ENCODE measurements around the gene AMZ1.
"Not testable (repeated sequence)": the region's sequence is repeated elsewhere in the genome, so short reads cannot be mapped to it uniquely, and the experiment has no call there.

The AMZ1 gene

GRCh38 chr7:2727206-2727605 lies 39.2 kb downstream of the AMZ1 start:
- not testable (repeated sequence) for DNase-seq (ENCODE audit: low read depth, low spot score)

DNA sequence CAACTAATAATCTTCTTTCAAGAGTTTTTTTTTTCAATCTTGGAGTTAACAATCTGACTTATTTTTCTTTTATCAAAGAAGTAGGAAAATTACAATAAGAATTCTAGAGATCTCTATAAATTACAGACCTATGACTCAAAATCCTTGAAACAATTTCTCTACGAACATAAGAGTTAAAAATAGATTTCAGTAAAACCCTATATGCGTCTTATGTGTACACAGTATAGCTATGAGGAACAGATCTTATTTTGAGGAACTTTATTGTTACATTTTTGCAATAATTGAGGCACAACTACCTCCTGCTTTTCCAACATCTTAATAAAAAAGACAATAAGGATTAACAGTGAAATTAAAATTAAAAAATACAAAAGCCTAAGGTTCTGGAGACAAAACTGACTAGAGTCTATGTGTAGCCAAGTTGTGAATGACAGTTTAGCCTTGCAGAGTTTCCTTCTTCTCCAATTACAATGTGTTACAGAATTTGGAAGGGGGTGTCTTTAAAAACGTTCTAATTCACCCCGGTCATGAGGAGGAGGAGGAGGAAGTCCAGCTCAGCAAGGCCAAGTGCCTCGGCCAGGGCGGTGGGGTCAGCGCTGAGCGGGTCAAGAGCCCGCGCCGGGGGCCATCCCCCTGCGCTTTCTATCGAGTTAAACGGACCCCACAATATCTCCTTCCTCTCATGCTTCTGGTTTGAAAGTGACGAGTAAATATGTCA lies 40.5 kb downstream of the AMZ1 start:
- DNase-seq (ENCODE audit: low read depth, low spot score), result no peak

DNA sequence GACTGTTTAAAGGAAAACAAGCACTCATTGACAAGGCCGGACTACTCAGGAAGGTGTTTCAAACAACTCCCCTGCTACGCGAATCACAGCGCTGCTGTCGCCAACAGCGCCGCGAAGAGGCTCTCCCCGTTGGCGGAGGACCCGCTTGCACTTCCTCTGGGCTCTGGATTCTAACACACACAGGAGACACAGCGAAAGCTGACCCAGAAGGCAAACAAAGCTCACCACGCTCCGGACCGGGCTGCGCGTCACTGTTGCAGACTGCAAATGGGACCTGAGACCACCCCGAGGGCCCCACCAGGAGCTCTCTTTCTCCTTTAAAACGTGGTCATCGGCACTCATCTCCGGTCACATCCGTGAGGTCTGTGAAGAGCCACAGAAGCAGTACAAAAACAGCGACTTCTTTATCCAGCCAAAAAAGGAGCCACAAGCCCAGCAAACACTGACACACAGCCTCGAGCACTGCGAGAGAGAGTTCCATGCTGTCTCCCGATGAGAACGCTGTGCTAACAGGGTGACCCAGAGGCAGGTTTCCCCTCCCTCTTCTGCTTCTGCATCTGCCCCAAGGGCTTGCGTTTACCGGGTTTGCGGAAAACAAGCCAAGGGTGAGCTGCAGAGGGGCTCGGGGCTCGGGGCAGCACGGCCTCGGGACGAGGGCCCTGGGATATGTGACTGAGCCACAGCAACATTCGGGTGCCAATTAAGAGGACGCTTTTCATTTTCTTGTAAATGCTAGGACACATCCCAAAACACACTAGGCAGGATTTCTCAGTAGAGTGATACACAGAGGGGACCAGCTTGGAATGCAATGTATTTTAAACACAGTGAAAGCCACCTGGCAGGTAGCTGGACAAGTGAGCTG lies 41.3 kb downstream of the AMZ1 start:
- DNase-seq (ENCODE audit: low read depth, low spot score), result no peak

DNA sequence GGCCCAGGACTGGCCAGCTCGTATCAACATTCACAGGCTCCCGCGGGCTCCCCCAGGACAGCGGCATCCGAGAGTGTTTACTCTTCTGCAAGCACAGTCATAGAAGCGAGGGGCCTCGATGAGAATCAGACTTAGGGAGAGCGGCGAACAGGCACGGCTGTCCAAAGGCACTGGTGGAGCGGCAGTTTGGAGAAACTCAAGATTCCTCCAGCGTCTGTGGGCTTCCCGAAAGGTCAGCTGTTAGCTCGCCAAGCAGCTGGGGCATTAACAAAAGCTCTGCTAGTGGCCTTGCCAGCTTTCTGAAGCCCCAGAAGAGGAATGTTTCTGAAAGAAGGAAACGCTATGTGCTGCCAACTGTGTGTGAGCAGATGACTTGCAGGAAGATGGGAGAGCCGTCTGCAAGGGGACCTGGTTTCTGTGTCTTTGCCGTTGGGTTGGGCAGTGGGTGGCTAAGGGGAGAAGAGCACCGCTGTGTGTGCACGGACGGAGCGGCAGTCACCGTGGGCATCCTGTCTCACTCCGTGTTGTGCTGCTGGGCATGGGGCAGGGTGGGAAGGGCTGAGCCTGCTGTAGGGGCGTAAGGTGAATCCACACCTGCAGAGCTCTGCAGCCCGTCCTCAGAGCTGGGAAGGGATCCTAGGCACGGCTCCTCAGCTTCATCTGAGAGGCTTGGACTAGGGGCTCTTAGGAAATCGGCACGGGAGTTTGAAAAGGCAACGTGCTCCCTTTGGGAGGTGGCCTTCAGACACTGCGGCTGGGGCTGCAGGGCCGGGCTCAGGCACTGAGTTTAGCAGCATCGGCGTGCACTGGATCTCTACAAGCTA lies 42.1 kb downstream of the AMZ1 start:
- DNase-seq (ENCODE audit: low read depth, low spot score), result no peak

GRCh38 chr7:2730846-2731770 lies 43.1 kb downstream of the AMZ1 start:
- no peak for DNase-seq (ENCODE audit: low read depth, low spot score)

DNA sequence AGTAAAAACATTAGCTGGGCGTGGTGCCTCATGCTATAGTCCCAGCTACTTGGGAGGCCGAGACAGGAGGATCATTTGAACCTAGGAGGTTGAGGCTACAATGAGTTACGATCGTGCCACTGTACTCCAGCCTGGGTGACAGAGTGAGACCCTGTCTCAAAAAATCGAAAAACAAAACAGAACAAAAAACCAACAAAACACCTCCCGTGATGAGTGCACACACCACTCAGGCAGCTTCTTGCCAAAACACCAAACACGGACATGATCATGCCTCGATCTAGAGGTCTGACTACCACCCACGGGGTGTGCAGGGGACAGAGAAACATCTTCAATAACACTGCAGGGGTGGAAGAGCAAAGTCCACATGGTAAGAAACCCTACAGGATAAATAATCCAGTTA lies 44.4 kb downstream of the AMZ1 start:
- no peak for DNase-seq (ENCODE audit: low read depth, low spot score)

- no peak for DNase-seq (ENCODE audit: low read depth, low spot score)
Measured at GRCh38 chr7:2732959-2733584, 45.1 kb downstream of the AMZ1 start.

GRCh38 chr7:2734084-2734686 lies 46.2 kb downstream of the AMZ1 start:
- DNase-seq (ENCODE audit: low read depth, low spot score), result no peak

DNA sequence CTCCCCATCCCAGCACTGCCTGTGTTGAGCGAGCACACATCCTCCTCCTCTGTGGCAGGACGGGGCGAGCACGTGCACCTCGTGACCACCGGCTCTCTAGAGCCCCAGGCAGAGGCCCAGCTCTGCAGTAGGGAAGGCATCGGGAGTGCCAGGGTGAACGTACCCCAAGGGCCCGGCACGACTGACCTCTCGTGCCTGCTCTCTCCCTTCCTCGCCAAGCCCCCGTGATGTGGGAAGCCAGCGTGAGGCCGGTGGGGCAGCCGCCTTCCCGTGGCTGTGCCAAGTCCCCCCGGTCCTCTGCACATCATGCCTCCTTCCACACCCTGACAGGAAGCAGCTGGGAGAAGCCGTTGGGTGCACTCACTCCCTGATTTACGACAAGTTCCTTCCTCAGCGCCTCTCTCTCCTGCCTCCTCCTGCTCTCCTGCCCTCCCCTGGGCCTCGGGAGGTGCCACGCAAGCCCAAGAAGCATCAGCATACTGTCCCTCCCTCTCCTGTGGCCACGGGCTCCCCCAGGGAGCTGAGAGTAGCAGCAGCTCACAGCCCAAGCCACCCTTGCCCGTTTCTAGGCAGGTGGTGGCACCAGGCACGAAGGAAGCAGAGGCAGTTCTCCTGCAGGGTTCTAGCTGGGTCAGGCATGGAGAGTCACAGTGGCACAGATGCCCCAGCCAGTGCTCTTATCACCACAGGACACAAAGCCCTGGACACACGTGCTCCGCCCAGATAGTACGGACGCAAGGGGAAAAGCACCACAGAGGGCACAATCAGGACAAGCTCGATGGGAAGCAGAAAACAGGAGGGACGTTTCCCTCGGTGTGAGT lies 47.0 kb downstream of the AMZ1 start:
- no peak for DNase-seq (ENCODE audit: low read depth, low spot score)

- DNase-seq (ENCODE audit: low read depth, low spot score), result no peak
Measured at GRCh38 chr7:2735744-2736143, 47.7 kb downstream of the AMZ1 start.

DNA sequence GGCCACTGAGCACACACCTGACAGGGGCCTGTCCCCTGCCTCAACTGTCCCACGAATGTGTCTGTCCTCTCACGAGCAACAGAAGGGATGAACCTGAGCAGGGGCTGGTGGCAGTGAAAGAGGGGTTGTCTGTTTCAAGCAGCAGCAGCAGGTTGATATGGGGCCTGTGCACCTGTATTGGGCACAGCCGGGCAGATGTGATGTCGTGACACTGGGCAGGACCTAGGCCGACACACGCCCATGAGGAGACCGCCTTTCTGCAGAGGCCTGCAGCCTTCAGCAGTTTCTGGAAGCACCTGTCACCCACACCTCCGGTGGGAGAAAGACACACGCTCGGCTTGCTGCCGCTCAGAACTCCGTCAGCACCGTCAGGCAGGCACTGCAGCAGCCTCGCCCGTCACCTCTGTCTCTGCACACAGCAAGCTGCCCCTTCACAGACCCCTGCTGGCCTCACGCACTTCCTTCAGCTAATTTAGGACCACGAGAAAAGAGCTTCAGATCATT lies 48.5 kb downstream of the AMZ1 start:
- DNase-seq (ENCODE audit: low read depth, low spot score), result no peak

DNA sequence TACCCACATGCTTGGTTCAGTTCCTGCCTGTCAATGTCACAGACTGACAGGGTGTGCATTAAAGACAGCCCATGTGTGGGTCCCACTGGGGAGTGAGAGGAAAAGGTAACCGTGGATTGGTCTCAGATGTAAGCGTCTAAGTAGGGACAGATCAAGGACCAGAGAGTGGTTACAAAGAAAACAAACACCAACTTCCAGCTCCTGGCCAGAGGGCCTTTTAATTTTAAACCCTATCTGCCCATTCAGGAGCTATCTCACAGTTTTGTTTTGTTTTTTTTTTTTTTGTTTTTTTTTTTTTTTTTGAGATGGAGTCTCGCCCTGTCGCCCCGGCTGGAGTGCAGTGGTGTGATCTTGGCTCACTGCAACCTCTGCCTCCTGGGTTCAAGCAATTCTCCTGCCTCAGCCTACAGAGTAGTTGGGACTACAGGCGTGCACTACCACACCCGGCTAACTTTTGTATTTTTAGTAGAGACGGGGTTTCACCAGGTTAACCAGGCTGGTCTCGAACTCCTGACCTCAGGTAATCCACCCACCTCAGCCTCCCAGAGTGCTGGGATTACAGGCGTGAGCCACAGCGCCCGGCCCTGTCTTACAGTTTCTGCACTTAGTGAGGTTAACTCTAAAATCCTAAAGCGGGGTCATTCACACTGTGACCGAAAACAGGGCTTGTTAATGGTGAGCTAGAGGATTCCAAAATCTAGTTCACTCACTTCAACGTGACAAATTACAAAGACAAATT lies 49.2 kb downstream of the AMZ1 start:
- DNase-seq (ENCODE audit: low read depth, low spot score), result not testable (repeated sequence)

DNA sequence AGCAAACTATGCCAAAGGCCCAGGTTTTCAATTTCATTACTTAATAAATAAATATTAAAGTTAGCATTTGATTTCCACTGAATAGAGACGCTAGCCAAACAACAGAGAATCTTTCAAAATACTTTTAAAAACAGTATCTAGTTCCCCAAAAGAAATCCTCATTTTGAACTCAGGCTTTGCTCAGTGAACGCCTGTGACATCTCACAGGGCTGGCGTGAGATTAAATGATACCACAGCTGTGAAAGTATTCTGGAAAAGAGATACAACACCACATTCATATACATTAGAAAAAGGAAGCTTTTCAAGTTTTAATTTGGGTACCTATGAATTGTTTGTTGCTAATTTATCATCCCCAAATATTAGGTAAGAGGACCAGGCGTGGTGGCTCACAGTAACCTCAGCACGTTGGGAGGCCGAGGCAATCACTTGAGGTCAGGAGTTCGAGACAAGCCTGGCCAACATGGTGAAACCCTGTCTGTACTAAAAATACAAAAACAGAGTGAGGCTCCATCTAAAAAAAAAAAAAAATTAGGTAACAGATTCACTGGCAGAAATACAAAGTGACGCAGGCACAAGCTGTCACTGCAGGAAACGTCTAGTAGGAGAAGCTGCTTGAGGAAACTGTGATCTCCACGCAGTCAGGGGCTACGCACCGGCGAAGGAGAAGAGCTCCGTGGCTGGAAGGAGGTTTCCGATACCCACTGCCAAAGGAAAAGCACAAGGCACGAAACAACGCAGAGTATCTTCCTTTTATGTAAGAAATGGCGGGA lies 50.0 kb downstream of the AMZ1 start:
- DNase-seq (ENCODE audit: low read depth, low spot score), result no peak

- DNase-seq (ENCODE audit: low read depth, low spot score), result no peak
Measured at GRCh38 chr7:2738766-2739549, 51.0 kb downstream of the AMZ1 start.

DNA sequence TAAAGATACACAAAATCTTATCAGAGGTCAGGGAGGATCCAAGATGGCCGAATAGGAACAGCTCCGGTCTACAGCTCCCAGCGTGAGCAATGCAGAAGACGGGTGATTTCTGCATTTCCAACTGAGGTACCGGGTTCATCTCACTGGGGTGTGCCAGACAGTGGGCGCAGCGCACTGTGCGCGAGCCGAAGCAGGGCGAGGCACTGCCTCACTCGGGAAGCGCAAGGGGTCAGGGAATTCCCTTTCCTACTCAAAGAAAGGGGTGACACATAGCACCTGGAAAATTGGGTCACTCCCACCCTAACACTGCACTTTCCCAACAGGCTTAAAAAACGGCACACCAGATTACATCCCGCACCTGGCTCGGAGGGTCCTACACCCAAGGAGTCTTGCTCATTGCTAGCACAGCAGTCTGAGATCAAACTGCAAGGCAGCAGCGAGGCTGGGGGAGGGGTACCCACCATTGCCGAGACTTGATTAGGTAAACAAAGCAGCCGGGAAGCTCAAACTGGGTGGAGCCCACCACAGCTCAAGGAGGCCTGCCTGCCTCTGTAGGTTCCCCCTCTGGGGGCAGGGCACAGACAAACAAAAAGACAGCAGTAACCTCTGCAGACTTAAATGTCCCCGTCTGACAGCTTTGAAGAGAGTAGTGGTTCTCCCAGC lies 55.7 kb downstream of the AMZ1 start:
- DNase-seq (ENCODE audit: low read depth, low spot score), result not testable (repeated sequence)

- DNase-seq (ENCODE audit: low read depth, low spot score), result not testable (repeated sequence)
Measured at GRCh38 chr7:2748684-2749083, 60.7 kb downstream of the AMZ1 start.

All from activated naive CD8-positive, alpha-beta T cell treated with anti-CD3 and anti-CD28 coated beads, Interleukin-2, amount 50 U/mL, for 16 hours (primary cell).